Fibroblast of skin of abdomen (primary cell): Measurements from ENCODE around the gene SFXN3.
A peak's percentile ranks its signal among the peaks of the same experiment; 100 is the strongest.
"Not testable (repeated sequence)": the region's sequence is repeated elsewhere in the genome, so short reads cannot be mapped to it uniquely, and the experiment has no call there.

Source experiments
- DNase-seq: peaks from one replicate; pipeline ENCODE4 v3.0.0-alpha.2; 2013

SFXN3 gene

DNA sequence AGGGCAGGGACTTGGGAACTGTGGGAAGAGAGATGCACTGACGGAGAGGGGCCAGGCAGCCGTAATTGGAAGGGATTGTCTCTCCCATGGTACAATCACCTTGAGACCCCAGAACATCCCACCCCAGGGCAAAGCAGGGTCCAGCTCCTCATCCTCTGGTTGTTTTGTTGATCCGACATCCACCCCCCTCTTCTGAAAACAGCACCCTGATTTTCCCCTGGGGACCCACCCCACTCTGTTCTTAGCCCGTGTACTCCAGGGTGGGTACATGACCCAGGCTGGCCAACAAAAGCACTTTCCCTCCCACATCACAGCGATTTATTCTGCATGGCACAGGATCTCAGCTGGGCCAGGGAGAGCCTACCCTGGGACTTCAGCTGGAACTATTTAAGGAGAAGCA, 14.2 kb upstream of the SFXN3 start:
- DNase-seq: no peak

GRCh38 chr10:101018118-101018599, 12.9 kb upstream of the SFXN3 start:
- no peak for DNase-seq

GRCh38 chr10:101018600-101019439, 12.2 kb upstream of the SFXN3 start:
- DNase-seq: peak; percentile 77

- no peak for DNase-seq
These were observed 11.7 kb upstream of the SFXN3 start for GRCh38 chr10:101019440-101019703.

GRCh38 chr10:101020427-101021075, 10.5 kb upstream of the SFXN3 start:
- DNase-seq: no peak

DNA sequence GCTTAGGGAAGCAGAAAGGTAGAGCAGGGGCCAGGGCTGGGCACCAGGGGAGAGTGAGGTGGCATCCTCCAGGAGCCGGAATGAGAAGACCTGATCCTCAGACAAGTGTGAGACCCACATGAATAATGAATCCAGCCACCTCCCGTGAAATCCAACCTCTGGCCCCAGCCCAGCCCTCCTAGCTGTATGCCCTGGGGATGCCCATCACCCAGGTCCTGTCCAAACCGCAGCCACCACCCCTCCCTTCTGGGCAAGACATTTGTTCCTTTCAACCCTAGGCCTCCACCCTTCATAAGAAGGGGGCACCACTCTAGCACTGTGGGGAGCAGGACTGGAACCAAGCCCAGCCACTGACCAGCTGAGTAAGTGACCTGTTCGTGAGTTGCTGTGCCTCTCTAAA, 9.8 kb upstream of the SFXN3 start:
- DNase-seq: no peak

DNA sequence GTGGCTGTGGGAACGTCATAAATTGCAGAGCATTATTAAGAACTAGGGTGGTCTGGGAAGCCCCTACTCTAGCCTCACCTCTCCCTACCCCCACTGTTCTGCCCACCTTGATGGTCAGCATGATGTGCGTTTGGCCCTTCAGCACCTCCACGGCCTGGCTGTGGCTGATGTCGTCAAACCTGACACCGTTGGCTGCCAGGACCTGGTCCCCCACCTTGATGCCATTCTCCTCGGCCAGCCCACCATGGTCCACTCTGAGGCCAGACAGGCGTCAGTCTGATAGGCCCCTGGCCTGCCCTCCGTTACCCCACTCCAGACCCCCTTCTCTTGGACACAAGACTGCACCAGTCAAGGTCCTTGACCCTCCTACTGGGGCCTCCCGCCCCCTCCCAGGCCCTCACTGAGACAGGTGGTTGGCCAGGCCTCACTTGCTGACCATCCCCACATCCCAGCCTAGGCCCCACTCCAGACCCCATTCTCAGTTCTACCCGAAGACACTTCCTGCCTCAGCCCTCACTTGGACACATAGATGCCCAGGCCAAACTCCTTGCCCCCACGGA, 9.3 kb upstream of the SFXN3 start:
- no peak for DNase-seq

GRCh38 chr10:101022967-101023705, 7.9 kb upstream of the SFXN3 start:
- no peak for DNase-seq

- DNase-seq: peak; percentile 42
These were observed 3.8 kb upstream of the SFXN3 start for GRCh38 chr10:101027106-101027720.

GRCh38 chr10:101028446-101029337, 2.3 kb upstream of the SFXN3 start:
- DNase-seq: no peak

DNA sequence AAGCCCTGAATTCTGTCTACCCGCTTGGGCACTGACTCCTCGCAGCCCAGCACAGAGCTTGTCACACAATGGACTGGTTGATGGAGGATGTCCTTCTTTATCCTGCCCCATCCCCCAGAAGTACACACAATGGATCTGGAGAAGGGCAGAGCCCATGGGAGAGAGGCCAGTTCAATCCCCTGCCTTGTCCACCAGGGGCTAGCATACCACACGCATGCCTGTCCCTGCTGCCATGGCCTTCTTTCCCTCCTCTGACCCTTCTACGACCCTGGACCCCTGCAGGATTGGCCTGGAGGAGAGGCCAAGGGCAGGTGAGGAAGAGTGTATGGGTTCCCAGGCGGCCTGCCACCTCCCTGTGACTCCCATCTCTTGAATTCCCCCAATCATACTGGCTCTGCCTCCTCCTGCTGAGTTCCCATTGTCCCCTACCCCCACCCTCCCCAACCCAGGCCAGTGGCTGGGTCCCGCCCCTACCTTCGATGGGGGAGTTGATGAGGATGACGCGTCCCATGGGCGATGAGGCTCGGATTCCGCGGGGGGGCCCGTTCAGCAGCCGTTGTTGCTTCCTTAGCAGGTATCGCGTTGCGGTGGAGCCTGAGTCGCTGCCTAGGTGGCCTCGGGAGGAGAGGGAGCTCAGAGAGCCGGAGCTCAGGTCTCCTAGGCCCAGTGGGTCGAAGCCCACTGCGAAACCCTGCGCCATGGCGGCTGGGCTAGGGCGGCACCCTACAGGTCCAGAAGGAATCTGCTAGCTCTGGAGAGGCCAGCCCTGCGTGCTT, 1.3 kb upstream of the SFXN3 start:
- no peak for DNase-seq

DNA sequence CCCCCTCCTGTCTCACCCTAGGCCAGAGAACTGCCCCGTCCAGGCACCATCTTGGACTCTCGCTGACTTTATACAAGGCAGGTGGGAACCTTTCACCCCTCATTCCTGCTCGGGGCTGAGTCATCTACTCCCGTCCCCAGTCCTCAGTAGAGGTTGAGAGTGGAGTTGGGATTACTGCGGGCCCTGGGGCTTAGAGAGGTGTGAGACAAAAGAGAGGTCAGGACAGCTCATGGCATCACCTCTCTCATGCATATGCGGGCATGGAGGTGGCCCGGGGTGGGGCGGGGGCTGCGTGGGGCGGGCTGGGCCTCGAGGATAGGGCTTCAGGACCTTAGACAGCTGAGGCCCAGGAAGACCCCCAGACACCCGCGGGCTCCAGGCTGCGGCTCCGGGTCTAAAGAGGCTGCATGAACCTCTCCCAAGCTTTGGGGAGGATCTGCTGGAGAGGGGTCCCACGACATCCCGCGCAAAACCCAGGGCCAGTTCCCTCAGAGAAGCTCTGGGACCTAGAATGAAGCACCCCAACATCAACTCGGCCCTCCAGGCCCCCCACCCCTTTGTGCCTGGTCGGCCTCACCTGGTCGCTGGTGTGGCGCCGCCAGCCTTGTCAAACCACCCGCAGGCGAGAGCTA, 422 bp upstream of the SFXN3 start:
- DNase-seq: no peak

DNA sequence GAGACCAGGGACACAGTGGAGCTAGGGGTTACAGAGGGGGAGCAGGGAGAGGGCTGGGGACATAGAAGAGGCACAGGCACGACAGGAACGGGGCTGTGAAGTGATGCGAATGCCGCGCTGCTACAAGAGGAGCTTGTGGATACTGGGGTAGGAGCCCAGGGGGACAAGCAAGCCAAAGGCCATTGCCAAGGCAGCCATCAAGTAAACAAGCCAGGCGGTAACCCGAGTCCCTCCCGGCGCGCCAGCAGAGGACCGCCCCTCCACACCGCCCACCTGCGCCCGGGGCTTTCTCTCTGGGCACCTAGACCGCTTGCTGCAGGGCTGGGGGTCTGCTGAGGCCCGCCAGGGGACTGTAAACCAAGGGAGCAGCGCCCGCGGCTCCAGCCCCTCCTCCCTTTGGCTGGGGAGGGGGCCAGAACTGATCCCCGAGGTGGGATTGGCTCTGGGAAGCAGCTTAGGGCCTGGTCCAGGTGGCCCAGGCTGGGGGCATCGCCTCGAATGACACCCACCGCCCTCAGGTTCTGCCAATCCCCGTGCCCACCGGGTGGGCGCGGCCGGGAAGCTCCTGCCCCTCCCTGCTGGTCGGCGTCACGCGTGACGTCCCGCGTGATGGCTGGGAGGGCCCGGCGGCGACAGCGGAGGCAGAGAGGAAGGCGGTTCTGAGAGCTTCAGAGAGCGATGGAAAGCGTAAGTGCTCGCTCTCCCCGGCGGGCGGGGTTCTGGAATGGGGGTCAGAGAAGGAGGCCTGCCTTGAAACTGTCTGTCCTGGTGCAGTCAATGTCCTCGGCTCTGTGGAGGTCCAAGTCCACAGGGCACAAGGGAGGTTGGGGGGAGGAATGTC, 982 bp downstream of the SFXN3 start:
- DNase-seq: peak; percentile 71

DNA sequence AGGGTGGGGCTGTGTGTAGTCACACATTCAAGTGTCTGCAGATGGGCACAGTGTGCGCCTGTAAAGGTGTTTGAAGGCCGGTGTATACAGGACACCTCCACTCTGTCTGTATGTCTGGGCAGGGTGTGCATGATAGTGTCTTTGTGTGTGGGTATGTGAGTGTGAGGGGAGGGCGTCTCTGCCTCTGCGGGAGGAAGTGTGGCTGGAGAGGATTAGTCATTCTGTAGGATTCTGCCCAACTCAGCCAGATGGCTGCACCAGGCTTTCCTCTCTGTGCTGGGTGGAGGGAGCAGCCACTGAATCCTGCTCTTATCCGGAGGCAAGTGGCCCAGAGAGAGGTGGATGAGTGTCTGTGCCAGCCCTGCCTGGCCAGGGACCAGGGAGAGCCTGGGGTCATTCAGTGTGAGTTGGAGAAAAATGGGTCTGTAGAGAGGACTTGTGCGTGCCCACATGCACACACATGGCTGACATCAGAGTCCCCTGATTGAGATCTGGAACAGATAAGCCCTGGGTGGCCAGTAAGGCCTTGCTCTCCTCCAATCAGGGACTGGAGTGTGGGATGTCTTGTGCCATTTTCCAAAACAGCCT, 1.7 kb downstream of the SFXN3 start:
- peak; percentile 91 for DNase-seq

GRCh38 chr10:101033276-101033675, 2.2 kb downstream of the SFXN3 start:
- no peak for DNase-seq

DNA sequence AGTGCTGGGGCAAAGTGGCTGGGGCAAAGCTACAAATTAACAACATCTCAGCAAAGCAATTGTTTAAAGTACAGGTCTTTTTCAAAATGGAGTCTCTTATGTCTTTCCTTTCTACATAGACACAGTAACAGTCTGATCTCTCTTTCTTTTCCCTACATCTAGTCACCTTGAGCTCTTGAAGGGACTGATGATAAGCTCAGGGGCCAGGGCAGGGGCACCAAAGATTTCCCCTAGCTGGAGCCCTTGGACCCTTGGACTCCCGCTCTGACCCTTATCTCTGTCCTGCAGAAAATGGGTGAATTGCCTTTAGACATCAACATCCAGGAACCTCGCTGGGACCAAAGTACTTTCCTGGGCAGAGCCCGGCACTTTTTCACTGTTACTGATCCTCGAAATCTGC, 3.4 kb downstream of the SFXN3 start:
- DNase-seq: not testable (repeated sequence)

DNA sequence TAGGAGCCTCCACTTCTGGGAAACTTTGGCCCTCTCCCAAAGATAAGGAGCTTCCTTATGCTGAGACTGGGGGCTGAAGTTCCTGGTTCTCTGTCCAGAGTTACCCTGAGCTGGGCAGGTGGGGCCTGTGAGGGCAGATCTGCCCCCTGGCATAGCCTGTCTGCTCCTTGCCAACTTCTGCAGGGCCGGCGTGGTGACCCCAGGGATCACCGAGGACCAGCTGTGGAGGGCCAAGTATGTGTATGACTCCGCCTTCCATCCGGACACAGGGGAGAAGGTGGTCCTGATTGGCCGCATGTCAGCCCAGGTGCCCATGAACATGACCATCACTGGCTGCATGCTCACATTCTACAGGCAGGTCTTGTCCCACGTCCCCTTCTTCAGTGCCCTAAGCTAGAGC, 4.3 kb downstream of the SFXN3 start:
- DNase-seq: no peak

DNA sequence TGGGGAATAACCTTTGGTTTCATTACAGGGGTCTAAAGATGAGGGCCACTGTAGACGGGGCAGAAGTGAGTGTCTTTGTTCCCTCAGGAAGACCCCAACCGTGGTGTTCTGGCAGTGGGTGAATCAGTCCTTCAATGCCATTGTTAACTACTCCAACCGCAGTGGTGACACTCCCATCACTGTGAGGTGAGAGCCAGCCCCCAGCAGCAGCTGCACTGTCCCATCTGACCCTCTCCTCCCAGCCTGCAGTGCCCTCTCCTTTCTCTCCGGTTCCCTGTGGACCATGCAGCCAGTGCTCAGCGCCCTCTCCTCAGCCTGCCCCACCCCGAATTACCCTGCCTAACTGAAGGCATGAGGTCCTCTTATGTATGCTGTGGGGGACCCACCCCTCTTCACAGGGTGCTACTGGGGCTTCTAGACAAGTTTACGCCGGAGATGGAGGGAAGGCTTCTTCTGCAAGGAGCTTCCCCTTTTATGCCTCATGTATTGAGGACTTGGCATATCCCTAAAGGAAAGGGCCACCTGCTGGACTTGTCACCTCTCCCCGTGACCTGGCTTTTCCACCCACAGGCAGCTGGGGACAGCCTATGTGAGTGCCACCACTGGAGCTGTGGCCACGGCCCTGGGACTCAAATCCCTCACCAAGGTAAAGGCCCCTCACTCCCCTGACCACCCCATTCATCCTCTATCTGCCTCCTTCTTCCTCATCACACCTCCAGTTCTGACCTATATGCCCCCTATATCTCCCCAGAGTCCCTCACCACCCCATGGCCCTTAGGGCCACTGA, 5.1 kb downstream of the SFXN3 start:
- no peak for DNase-seq
